HEK293 (cell line): Measurements from ENCODE around the gene CREB5.

Source experiments
- CTCF ChIP-seq: fragments of 450-650 bp; formaldehyde crosslinking; IDR thresholded peaks from 2 replicates; pipeline ENCODE4 v1.5.1; 2016; ENCODE audit warnings: missing biosample characterization, missing genetic modification characterization
- ZNF747 ChIP-seq: fragments of 450-650 bp; formaldehyde crosslinking; IDR thresholded peaks from 2 replicates; pipeline ENCODE4 v1.5.1; 2016; ENCODE audit warnings: missing biosample characterization, missing genetic modification characterization
- TF ChIP-seq, protein P1 (sequence below): fragments of 450-650 bp; IDR thresholded peaks from 2 replicates; pipeline ENCODE4 v1.5.1; 2018; ENCODE audit warnings: missing biosample characterization, missing genetic modification characterization

DNA sequence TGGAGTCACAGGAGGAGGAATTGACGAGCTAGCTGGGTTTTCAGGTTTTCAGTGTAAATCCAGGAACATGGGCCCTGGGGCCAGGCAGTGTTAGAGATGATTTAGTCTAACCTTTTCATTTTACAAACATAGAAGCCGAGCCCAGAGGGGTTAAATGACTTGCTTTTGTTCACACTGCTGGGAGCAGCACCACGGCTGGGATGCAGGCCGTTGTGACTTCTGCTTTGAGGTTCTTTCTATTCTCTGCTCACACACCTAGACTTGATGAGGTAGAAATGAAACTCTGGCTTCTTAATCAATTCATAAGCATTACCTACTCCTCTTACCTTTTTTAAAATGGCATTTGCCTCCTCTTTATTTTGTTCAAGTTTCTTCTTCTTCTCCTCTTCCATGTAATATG, 36.4 kb downstream of the CREB5 start:
- TF ChIP-seq CTCF (tag by site-specific recombination), result no peak
- no peak for TF ChIP-seq ZNF747 (tag by site-specific recombination)
- TF ChIP-seq, protein P1, sequence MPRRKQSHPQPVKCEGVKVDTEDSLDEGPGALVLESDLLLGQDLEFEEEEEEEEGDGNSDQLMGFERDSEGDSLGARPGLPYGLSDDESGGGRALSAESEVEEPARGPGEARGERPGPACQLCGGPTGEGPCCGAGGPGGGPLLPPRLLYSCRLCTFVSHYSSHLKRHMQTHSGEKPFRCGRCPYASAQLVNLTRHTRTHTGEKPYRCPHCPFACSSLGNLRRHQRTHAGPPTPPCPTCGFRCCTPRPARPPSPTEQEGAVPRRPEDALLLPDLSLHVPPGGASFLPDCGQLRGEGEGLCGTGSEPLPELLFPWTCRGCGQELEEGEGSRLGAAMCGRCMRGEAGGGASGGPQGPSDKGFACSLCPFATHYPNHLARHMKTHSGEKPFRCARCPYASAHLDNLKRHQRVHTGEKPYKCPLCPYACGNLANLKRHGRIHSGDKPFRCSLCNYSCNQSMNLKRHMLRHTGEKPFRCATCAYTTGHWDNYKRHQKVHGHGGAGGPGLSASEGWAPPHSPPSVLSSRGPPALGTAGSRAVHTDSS (tag by site-specific recombination), result no peak
